Mesothelial cell of epicardium (in vitro differentiated cells): ENCODE results near the gene SDHB. TPM values are rescaled to one million over a fixed set of nuclear protein-coding genes. Genes with fewer than 3 reads are reported as not detected.
A peak's percentile ranks its signal among the peaks of the same experiment; 100 is the strongest.

Experiments used
- DNase-seq, 2 experiments: peaks; one replicate each; pipeline ENCODE4 v3.0.0; 2021; ENCODE audit warnings: low spot score in 2 of 2; ENCODE audit not compliant: unreplicated experiment in 2 of 2
- H3K27ac Mint-ChIP-seq: 2 replicates; pipeline ENCODE4 v1.8.0; 2021; ENCODE audit warnings: mixed read lengths
- H3K27me3 Mint-ChIP-seq: 2 replicates; pipeline ENCODE4 v1.8.0; 2021; ENCODE audit warnings: low read depth, mixed read lengths
- H3K36me3 Mint-ChIP-seq: 2 replicates; pipeline ENCODE4 v1.8.0; 2021; ENCODE audit warnings: mixed read lengths
- H3K4me1 Mint-ChIP-seq: 2 replicates; pipeline ENCODE4 v1.8.0; 2021; ENCODE audit warnings: mixed read lengths
- H3K4me3 Mint-ChIP-seq: 2 replicates; pipeline ENCODE4 v1.8.0; 2021; ENCODE audit warnings: mild to moderate bottlenecking, moderate library complexity, mixed read lengths
- H3K9me3 Mint-ChIP-seq: 2 replicates; pipeline ENCODE4 v1.8.0; 2021; ENCODE audit warnings: mixed read lengths
- total RNA-seq: library from RNA; stranded (reverse); gene quantifications from 3 replicates; pipeline ENCODE4 v1.2.1, GENCODE V29; 2021
- TF ChIP-seq, protein P1 (sequence below): fragments of 200-600 bp; sonication (generic); IDR thresholded peaks from one replicate; pipeline ENCODE4 v1.5.0; 2021; ENCODE audit warnings: antibody characterized with exemption; ENCODE audit not compliant: unreplicated experiment

Gene SDHB
- total RNA-seq = 43.3 to 48.5 TPM (median 46.5 TPM) in 3 replicates

DNA sequence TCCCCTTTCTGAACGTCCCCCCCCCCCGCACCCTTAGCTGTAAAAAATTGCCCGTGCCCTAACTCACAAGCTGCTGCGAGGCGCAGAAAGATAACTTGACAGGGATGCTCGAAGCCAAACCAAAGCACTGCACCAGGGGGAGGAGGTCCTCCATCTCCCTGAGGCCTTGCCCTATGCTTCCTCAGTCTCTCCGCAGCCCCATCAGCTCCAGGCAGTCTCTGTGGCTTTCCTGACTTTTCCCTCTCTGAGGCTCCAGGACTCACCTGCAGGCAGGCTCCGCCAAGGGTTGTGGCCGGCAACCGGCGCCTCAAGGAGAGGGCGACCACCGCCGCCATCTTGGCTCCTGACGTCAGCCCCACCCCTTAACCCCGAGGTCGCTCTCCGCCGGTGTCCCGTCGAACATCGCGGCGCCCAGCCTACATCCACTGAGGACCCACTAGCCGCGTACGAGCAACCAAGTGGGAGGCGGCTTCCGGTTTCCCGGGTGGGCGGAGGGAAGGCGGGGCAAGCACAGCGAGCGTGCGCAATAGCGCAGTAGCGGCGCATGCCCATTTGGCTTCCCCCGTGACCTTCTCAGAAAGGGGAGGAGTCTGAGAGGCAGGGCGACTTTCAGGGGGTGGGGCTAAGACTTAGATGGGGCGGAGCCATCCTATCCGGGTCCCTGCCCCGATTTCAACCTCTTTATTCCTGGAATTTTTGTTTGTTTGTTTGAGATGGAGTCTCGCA lies at the start of gene SDHB:
SDHB (minus strand) TSS at position 348 of the 726 bp plus-strand sequence; CDS start at position 335, 13 bp downstream.
- Mint-ChIP-seq H3K9me3 (no peaks in the 10 kb centered on the region), H3K4me3 (peak within 1 kb of the TSS; percentile 96), H3K36me3 (no peaks in the 10 kb centered on the region), H3K27me3 (peaks cover 5% of the 10 kb centered on the region), H3K27ac (peak within 1 kb of the TSS; percentile 94), H3K4me1 (peaks cover 18% of the 10 kb centered on the region)
- DNase-seq = peak; percentile 93 to 99
- TF ChIP-seq, protein P1, sequence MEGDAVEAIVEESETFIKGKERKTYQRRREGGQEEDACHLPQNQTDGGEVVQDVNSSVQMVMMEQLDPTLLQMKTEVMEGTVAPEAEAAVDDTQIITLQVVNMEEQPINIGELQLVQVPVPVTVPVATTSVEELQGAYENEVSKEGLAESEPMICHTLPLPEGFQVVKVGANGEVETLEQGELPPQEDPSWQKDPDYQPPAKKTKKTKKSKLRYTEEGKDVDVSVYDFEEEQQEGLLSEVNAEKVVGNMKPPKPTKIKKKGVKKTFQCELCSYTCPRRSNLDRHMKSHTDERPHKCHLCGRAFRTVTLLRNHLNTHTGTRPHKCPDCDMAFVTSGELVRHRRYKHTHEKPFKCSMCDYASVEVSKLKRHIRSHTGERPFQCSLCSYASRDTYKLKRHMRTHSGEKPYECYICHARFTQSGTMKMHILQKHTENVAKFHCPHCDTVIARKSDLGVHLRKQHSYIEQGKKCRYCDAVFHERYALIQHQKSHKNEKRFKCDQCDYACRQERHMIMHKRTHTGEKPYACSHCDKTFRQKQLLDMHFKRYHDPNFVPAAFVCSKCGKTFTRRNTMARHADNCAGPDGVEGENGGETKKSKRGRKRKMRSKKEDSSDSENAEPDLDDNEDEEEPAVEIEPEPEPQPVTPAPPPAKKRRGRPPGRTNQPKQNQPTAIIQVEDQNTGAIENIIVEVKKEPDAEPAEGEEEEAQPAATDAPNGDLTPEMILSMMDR = no peak

DNA sequence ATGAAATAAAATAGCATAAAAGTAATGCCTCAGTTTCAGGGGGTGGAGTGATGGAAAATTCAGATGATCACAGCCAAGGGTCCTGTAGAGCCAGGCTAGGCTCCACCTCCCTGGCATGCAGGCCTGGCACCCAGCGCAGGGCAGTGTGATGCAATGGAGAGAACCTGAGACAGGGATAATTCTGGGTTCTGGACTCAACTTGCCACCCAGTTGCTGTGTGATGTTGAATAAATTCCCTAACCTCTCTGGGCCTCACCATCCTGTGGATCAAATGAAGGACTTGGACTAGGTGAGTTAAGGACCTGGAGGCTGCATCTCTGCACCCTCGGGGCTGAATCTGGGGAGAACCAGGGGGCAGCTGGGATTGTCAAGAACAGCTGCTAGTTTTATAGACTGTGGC lies 48.4 kb upstream of the SDHB start:
- Mint-ChIP-seq H3K4me3 (no peak overlapping the region), H3K4me1 (peaks cover 2% of the 10 kb centered on the region), H3K9me3 (no peaks in the 10 kb centered on the region), H3K27me3 (no peaks in the 10 kb centered on the region), H3K36me3 (no peaks in the 10 kb centered on the region), H3K27ac (no peak overlapping the region)
- no peak for DNase-seq
- TF ChIP-seq, protein P1 = no peak

GRCh38 chr1:17101261-17101660 lies 47.4 kb upstream of the SDHB start:
- peaks cover 2% of the 10 kb centered on the region for H3K4me1 Mint-ChIP-seq
- no peaks in the 10 kb centered on the region for H3K36me3 Mint-ChIP-seq
- no peaks in the 10 kb centered on the region for H3K27me3 Mint-ChIP-seq
- no peak overlapping the region for H3K4me3 Mint-ChIP-seq
- H3K9me3 Mint-ChIP-seq = no peaks in the 10 kb centered on the region
- no peak overlapping the region for H3K27ac Mint-ChIP-seq
- DNase-seq = no peak
- TF ChIP-seq, protein P1 = no peak

- Mint-ChIP-seq H3K9me3 (no peaks in the 10 kb centered on the region), H3K4me3 (no peak overlapping the region), H3K36me3 (no peaks in the 10 kb centered on the region), H3K4me1 (peaks cover 2% of the 10 kb centered on the region), H3K27me3 (no peaks in the 10 kb centered on the region), H3K27ac (no peak overlapping the region)
- TF ChIP-seq, protein P1 = no peak
- no peak for DNase-seq
Observed at GRCh38 chr1:17099616-17100340, 45.9 kb upstream of the SDHB start.

DNA sequence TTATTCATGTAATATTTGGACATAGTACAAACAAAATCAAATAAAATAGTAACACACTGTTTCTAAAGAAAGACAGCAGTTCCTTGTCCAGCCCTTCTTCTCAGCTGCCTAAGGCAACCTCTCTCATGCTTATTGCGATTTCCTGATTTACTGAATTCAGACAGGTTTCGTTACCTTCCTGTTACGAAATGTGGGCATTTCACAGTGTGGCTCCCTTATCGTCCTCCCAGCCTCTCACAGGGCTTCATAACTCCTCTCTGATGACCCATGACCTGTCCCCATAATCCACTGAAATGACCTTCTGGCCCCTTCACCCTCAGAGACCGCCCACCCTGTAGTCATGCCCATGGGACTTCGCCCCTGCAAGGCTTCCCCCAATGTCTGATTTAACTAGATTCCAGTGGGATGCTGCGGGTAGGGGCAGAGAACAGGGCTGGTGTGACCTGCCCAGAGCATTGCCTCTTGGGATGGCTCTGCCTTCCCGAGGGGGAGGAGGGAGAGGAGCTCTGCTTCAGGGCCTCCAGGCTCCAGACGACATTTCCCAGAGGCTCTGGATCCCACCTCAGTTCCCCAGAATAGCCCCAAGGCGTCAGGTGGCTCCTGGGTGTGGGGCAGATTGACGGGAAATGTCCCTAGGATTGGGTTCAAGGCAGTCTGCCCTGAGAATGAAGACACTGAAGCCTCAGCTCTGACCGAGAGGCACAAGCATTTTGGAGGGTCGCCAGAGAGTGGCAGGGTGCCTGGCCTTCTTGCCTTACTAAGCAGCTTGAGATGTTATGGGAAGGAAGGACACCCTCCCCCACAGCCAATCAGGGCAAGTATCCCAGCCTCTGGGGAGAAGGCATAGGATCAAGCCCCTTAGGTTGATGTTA lies 44.9 kb upstream of the SDHB start:
- TF ChIP-seq, protein P1 = no peak
- no peaks in the 10 kb centered on the region for H3K36me3 Mint-ChIP-seq
- H3K4me1 Mint-ChIP-seq = peaks cover 2% of the 10 kb centered on the region
- H3K9me3 Mint-ChIP-seq = no peaks in the 10 kb centered on the region
- H3K4me3 Mint-ChIP-seq = no peak overlapping the region
- no peak for DNase-seq
- H3K27me3 Mint-ChIP-seq = no peaks in the 10 kb centered on the region
- H3K27ac Mint-ChIP-seq = no peak overlapping the region
